ENCODE measurements around the gene NISCH. TPM values are rescaled to one million over a fixed set of nuclear protein-coding genes. Genes with fewer than 3 reads are reported as not detected.

The NISCH gene
- 100 to 1,000 TPM in 1 of 2 donors, 10 to 100 TPM in 1; 95.9 to 124 TPM for total RNA-seq

DNA sequence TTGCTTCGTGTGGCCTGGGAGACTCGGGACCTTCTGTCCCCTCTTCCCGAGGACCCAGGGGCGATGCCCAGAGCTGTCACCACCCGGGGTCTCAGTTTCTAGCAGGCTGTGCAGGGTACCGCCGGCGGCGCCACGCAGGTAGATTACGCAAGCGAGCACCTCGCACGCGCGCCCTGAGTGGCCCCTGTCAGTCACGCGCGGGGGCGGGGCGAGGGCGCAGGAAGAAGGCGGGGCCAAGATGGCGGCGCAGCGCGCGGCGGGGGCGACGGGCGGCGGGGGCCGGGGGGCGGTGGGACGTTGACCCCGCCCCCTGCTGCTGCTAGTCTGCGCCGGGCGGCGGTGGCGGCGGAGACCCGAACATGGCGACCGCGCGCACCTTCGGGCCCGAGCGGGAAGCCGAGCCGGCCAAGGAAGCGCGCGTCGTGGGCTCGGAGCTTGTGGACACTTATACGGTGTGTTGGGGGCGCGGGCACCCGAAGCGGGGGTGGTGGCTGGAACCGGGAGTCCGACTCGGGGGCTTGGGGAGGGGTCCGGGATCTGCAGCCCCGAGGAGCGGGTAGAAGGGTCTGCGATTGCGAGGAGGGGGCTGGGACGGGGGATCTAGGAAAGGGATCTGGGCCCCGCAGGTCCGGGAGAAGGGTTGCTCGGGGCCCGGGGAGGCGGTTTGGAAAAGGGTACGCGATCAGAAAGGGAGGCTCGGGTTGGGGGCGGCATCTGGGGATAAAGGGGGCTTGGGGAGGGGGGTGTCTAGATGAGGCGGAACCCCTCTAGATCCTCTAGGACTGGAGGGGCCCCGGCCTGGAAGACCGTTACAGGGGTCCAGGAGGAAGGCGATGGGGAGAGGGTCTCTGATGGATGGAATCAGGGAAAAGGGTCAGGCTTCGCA lies at the start of gene NISCH:
Gene NISCH (plus strand): TSS at position 322 of the 886 bp plus-strand sequence. CDS start 38 bp downstream, at position 360.
- peaks cover 16 to 34% of the 10 kb centered on the region in 2 donors for H3K4me1 ChIP-seq (ENCODE audit: control insufficient read depth in 1 of 2, low read depth in 2 of 2)
- TF ChIP-seq, protein P1, sequence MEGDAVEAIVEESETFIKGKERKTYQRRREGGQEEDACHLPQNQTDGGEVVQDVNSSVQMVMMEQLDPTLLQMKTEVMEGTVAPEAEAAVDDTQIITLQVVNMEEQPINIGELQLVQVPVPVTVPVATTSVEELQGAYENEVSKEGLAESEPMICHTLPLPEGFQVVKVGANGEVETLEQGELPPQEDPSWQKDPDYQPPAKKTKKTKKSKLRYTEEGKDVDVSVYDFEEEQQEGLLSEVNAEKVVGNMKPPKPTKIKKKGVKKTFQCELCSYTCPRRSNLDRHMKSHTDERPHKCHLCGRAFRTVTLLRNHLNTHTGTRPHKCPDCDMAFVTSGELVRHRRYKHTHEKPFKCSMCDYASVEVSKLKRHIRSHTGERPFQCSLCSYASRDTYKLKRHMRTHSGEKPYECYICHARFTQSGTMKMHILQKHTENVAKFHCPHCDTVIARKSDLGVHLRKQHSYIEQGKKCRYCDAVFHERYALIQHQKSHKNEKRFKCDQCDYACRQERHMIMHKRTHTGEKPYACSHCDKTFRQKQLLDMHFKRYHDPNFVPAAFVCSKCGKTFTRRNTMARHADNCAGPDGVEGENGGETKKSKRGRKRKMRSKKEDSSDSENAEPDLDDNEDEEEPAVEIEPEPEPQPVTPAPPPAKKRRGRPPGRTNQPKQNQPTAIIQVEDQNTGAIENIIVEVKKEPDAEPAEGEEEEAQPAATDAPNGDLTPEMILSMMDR (IDR thresholded peaks at IDR 0.05): no peak
- peaks cover 18% of the 10 kb centered on the region for H3K36me3 ChIP-seq
- no peaks in the 10 kb centered on the region for H3K9me3 ChIP-seq
- H3K27me3 ChIP-seq (replicated peaks; ENCODE audit: insufficient read depth): no peaks in the 10 kb centered on the region
- ATAC-seq (ENCODE audit: insufficient number of reproducible peaks, low FRiP score, low read depth) (peak; percentile 74), DNase-seq (ENCODE audit: low spot score) (peak; percentile 73)
- peak within 1 kb of the TSS; percentile 94 to 96 for H3K27ac ChIP-seq
- peak within 1 kb of the TSS; percentile 97 for H3K4me3 ChIP-seq

DNA sequence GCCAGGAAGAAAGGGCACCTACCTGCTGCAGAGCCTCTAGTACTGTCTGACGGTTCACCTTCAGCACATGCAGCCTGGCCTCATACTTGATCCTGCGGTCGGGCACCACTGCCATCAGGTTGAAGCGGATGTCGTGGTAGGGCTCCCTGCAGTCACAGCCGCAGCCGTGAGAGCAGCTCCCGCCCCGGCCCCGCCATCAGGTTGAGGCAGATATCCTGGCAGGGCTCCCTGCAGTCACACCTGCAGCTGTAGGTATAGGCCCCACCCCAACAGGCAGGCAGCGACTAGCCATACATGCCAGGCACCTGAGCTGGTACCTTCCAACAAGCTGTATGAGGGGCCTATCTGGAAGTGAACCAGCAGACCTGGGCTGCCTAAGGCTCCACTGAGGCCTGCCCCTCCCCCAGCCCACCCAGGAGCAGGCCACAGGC lies 49.2 kb upstream of the NISCH start:
- Histone ChIP-seq H3K4me3 (no peak overlapping the region), H3K9me3 (no peaks in the 10 kb centered on the region), H3K36me3 (peaks cover 61% of the 10 kb centered on the region), H3K4me1 (ENCODE audit: control insufficient read depth in 1 of 2, low read depth in 2 of 2) (peaks cover 13 to 24% of the 10 kb centered on the region in 2 donors), H3K27me3 (replicated peaks; ENCODE audit: insufficient read depth) (no peaks in the 10 kb centered on the region), H3K27ac (no peak overlapping the region)
- ATAC-seq (ENCODE audit: insufficient number of reproducible peaks, low FRiP score, low read depth): no peak
- no peak for DNase-seq (ENCODE audit: low spot score)
- TF ChIP-seq, protein P1 (IDR thresholded peaks at IDR 0.05): no peak

DNA sequence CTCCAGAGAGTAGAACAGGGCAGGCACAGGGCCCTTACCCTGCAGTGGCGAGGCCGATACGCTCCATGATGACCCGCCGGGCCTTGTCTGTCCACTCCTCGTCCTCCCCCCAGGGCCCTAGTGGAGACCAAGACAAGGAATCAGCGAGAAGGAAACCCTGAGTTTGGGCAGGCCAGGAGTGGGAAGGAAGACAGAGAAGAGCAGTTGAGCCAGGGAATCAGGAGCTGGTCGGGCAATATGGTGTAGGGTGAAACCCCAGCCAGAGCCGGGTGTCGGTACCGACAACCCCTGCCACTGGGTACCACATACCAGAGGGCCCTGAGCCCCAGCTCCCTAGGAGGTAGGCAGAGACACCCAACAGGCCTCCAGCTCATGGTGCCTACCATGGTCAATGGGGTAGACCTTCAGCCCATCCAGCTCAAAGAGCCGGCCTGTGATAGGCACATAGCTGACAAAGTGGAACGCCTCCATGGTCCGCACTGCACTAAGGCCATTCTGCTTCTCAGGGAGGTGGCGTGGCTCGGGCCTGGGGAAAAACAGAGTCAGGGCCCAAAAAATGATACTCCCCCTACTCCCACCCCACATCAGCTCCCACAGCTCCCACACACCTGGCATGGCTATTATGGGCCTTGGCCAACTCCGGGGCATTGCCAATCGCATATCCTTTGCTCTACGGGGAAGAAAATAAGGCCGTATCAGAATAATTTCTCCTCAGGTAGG lies 48.5 kb upstream of the NISCH start:
- no peak overlapping the region for H3K27ac ChIP-seq
- TF ChIP-seq, protein P1 (IDR thresholded peaks at IDR 0.05): no peak
- no peak overlapping the region for H3K4me3 ChIP-seq
- peaks cover 21 to 31% of the 10 kb centered on the region in 2 donors for H3K4me1 ChIP-seq (ENCODE audit: control insufficient read depth in 1 of 2, low read depth in 2 of 2)
- ATAC-seq (ENCODE audit: insufficient number of reproducible peaks, low FRiP score, low read depth) (no peak), DNase-seq (ENCODE audit: low spot score) (no peak)
- H3K9me3 ChIP-seq: no peaks in the 10 kb centered on the region
- H3K36me3 ChIP-seq: peaks cover 54% of the 10 kb centered on the region
- no peaks in the 10 kb centered on the region for H3K27me3 ChIP-seq (replicated peaks; ENCODE audit: insufficient read depth)

DNA sequence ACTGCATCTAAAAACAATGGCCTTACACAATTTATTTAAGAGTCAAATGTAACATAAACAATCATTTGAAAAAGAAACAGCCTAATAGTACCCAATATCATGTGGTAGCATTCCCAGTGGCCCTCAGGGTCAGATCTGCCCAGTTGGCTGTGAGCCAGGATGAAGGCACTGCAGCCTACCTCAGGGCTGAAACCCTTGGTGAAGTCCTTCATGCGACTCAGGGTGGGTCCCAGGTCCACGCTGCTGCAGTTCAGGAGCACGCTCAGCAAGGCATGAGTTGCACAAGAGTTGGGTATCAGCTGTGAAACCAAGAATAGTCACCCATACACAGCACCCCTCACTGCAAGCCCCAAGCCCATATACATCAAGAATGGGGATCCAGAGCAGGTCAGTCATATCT lies 47.6 kb upstream of the NISCH start:
- ATAC-seq (ENCODE audit: insufficient number of reproducible peaks, low FRiP score, low read depth) (no peak), DNase-seq (ENCODE audit: low spot score) (no peak)
- Histone ChIP-seq H3K36me3 (peaks cover 46% of the 10 kb centered on the region), H3K27me3 (replicated peaks; ENCODE audit: insufficient read depth) (no peaks in the 10 kb centered on the region), H3K27ac (no peak overlapping the region), H3K4me1 (ENCODE audit: control insufficient read depth in 1 of 2, low read depth in 2 of 2) (peaks cover 21 to 39% of the 10 kb centered on the region in 2 donors), H3K9me3 (no peaks in the 10 kb centered on the region), H3K4me3 (no peak overlapping the region)
- TF ChIP-seq, protein P1 (IDR thresholded peaks at IDR 0.05): no peak

DNA sequence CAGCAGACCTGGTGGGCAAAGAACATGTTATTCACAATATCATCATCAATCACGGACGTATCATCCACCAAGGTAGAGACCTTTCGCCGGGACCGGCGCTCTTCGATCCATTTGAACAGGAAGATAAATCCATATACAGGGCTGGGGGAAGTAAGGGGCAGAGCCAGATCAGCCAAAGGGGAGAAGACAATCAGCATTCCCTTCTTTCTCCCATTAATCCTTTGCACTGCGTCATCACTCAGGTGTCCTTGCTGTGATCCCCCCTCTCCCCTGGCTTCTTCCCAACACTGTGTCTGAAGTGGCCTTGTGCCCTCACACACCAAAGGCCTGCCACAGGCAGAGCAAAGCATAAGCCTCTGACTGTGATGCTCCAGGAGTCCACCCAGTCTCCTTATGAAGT lies 46.9 kb upstream of the NISCH start:
- H3K4me3 ChIP-seq: no peak overlapping the region
- no peaks in the 10 kb centered on the region for H3K9me3 ChIP-seq
- no peaks in the 10 kb centered on the region for H3K27me3 ChIP-seq (replicated peaks; ENCODE audit: insufficient read depth)
- peaks cover 39% of the 10 kb centered on the region for H3K36me3 ChIP-seq
- H3K4me1 ChIP-seq (ENCODE audit: control insufficient read depth in 1 of 2, low read depth in 2 of 2): peaks cover 21 to 46% of the 10 kb centered on the region in 2 donors
- H3K27ac ChIP-seq: no peak overlapping the region
- TF ChIP-seq, protein P1 (IDR thresholded peaks at IDR 0.05): no peak
- ATAC-seq (ENCODE audit: insufficient number of reproducible peaks, low FRiP score, low read depth): no peak
- no peak for DNase-seq (ENCODE audit: low spot score)
